GM18507 (cell line): ENCODE results near the gene CMTM8.

Experiments
- DNase-seq: peaks from one replicate; pipeline ENCODE4 v3.0.0; 2011; ENCODE audit warnings: low read depth; ENCODE audit not compliant: insufficient read length; ENCODE audit errors: extremely low spot score
- FAIRE-seq: peaks from 2 replicates; lab custom pipeline; 2011; peaks lifted over from hg19 to GRCh38; lab: Jason Lieb, UNC

Gene CMTM8

GRCh38 chr3:32302601-32303398, 64.3 kb downstream of the CMTM8 start:
- FAIRE-seq = no peak
- no peak for DNase-seq

GRCh38 chr3:32303399-32303747, 64.9 kb downstream of the CMTM8 start:
- DNase-seq = no peak
- no peak for FAIRE-seq

- no peak for DNase-seq
These were observed 65.7 kb downstream of the CMTM8 start for GRCh38 chr3:32303977-32304881.

GRCh38 chr3:32305361-32305876, 66.9 kb downstream of the CMTM8 start:
- FAIRE-seq (no peak), DNase-seq (no peak)

More at GRCh38 chr3:32303977-32304881, 65.7 kb downstream of the CMTM8 start:
- FAIRE-seq = no peak

GRCh38 chr3:32306072-32306471, 67.6 kb downstream of the CMTM8 start:
- no peak for FAIRE-seq
- no peak for DNase-seq

- FAIRE-seq = no peak
- DNase-seq = no peak
These were observed 69.1 kb downstream of the CMTM8 start for GRCh38 chr3:32307591-32307990.

- DNase-seq (no peak), FAIRE-seq (no peak)
These were observed 69.9 kb downstream of the CMTM8 start for GRCh38 chr3:32308378-32308777.

GRCh38 chr3:32309654-32310242, 71.3 kb downstream of the CMTM8 start:
- peak; percentile 35 for FAIRE-seq
- DNase-seq = no peak

GRCh38 chr3:32310336-32310735, 71.9 kb downstream of the CMTM8 start:
- FAIRE-seq (no peak), DNase-seq (no peak)

- FAIRE-seq (no peak), DNase-seq (no peak)
These were observed 72.7 kb downstream of the CMTM8 start for GRCh38 chr3:32310918-32311839.

- DNase-seq (no peak), FAIRE-seq (no peak)
These were observed 73.8 kb downstream of the CMTM8 start for GRCh38 chr3:32312251-32312650.

GRCh38 chr3:32313169-32313568, 74.7 kb downstream of the CMTM8 start:
- no peak for FAIRE-seq
- no peak for DNase-seq

GRCh38 chr3:32313723-32314473, 75.4 kb downstream of the CMTM8 start:
- no peak for FAIRE-seq
- DNase-seq = no peak

- no peak for DNase-seq
- FAIRE-seq = no peak
These were observed 77.0 kb downstream of the CMTM8 start for GRCh38 chr3:32315441-32315840.

GRCh38 chr3:32316319-32316718, 77.8 kb downstream of the CMTM8 start:
- no peak for DNase-seq
- no peak for FAIRE-seq

- FAIRE-seq (no peak), DNase-seq (no peak)
These were observed 78.5 kb downstream of the CMTM8 start for GRCh38 chr3:32316976-32317375.

- FAIRE-seq = no peak
- no peak for DNase-seq
These were observed 81.1 kb downstream of the CMTM8 start for GRCh38 chr3:32319607-32320006.

- FAIRE-seq (no peak), DNase-seq (no peak)
These were observed 81.6 kb downstream of the CMTM8 start for GRCh38 chr3:32320080-32320479.
